RPMI8226 (cell line): ENCODE data around the gene CIC.
"Not testable (repeated sequence)": the region's sequence is repeated elsewhere in the genome, so short reads cannot be mapped to it uniquely, and the experiment has no call there.

Experiments
- DNase-seq: peaks from one replicate; pipeline ENCODE4 v3.0.0-alpha.2; 2015

Gene CIC

GRCh38 chr19:42335971-42336370, 66.9 kb downstream of the CIC start:
- DNase-seq, result no peak

- DNase-seq, result not testable (repeated sequence)
Observed at GRCh38 chr19:42339126-42339860, 70.2 kb downstream of the CIC start.

DNA sequence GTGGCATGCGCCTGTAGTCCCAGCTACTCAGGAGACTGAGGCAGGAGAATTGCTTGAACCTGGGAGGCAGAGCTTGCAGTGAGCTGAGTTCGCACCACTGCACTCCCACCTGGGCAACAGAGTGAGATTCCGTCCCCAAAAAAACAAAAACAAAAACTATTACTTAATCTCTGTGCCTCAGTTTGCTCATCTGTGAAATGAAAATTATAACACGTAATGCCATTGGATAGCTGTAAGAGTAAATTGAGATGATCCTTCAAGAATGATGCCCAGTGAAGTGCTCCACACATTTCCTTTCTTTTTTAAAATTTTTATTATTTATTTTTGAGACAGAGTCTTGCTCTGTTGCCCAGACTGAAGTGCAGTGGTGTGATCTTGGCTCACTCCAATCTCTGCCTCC, 70.9 kb downstream of the CIC start:
- DNase-seq, result not testable (repeated sequence)

DNA sequence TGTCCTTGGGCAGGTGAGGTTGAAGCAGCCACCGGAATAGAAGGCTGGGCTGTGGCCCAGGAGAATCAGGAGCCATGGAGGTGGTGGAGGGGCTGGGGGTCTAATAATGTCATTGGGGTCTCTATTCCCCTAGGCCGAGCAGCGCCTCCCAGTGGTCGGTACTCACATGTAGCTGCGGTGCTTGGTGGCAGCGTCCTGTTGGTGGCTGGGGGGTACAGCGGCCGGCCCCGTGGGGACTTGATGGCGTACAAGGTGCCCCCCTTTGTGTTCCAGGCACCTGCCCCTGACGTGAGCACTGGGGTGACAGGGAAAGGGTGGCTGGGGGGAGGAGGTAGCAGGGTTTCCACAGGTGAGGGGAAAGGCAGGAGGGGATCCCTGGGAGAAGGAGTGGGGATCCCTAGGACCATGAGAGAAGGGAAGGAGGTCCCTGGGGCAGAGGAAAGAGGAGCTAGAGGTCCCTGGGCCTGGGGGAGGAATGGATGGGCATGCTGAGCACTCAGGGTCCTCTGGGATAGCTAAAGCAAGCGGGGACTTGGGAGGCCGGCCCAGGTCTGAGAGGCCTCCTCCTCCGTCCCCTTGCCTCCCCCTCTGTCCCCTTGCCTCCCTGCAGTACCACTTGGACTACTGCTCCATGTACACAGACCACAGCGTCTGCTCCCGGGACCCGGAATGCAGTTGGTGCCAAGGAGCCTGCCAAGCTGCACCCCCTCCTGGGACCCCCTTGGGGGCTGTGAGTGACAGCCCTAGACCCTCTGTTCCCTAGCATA, 74.5 kb downstream of the CIC start:
- DNase-seq, result no peak

DNA sequence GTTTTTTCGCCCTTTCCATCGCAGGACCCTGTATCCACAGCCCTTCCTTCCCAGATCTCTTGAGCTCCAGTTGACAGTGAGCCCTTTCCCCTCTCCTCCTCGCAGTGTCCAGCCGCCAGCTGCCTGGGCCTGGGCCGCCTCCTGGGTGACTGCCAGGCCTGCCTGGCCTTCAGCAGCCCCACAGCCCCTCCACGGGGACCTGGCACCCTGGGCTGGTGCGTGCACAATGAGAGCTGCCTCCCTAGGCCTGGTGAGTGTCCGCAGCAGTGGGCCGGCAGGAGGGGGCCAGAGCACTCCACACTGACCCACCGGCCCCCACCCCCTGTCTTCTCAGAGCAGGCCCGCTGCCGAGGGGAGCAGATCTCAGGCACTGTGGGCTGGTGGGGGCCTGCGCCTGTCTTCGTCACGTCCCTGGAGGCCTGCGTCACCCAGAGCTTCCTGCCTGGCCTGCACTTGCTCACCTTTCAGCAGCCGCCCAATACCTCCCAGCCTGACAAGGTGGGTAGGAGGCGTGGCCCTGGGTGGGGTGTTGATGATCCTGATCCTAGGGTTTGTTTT, 75.4 kb downstream of the CIC start:
- DNase-seq, result no peak
